Stimulated activated CD8-positive, alpha-beta memory T cell treated with anti-CD3 and anti-CD28 coated beads, Interleukin-4, amount 100 ng/mL, for 1 hour (primary cell): ENCODE measurements around the gene NSF.

Experiments used
- DNase-seq, 2 donors: peaks; one replicate each; pipeline ENCODE4 v3.0.0-alpha.2; 2020; ENCODE audit warnings: low read depth in 2 of 2, low spot score in 1 of 2

The NSF gene

DNA sequence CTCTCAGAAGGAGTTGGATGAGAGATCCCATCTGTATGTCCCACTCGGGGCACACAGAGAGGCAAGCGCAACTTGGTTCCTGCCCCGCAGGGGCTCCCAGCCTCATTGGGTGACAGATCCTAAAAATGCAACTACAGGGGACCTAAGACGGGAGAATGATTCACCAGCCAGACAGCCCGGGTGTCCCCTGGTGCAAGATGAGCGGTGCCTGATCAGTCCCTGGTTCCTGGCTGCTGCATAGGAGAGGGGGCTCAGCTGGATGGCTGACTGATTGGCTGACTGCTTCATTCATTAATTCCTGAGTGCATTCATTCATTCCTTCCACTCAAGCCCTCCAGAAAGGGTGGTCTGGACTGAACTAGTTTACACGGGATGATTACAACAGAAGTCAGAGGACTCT, 206.1 kb downstream of the NSF start:
- no peak for DNase-seq

DNA sequence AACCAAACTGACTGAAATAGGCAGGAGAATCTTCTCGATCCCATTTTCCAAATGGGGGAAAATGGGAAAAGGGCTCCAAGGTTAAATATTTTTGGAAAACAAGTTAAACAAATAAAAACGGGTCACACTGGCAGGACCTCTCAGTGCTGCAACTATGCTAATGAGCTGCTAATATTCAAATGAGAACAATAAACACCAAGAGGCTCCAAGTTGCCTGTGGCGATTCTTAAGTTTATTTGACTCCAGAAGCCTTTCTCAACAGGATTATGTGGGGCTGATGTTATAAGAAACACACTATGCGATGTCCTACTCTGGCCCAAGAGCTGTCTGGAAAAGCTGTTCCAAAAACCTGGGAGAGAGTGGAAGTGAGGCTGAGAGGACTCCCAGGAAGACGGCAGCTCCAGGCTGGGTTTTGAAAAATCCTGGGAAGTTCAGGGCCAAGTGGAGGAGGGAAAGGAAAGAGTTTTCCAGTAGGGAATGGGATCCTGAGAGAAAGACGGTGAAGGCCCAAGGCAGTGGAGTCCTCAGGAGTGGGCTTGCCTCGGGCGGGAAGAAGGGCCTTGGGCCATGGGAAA, 206.6 kb downstream of the NSF start:
- no peak for DNase-seq

DNA sequence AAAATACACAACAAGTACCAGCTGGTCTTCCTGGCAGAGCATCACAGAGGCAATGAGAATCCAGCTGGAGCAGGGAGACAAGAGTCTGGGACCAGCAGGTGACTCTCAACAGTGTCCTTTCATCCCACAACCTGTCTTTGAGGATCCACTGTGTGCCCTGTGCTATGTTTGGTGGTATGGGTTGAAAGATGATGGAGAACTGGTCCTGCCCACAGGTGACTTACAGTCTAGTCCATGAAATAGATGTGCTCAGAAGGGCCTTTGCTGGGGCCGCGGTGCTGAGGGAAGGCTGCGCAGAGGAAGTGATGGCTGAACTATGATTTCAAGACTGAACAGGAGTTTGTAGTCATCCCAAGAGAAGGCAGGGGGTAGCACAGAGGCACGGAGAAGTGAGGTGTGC, 210.1 kb downstream of the NSF start:
- no peak for DNase-seq

DNA sequence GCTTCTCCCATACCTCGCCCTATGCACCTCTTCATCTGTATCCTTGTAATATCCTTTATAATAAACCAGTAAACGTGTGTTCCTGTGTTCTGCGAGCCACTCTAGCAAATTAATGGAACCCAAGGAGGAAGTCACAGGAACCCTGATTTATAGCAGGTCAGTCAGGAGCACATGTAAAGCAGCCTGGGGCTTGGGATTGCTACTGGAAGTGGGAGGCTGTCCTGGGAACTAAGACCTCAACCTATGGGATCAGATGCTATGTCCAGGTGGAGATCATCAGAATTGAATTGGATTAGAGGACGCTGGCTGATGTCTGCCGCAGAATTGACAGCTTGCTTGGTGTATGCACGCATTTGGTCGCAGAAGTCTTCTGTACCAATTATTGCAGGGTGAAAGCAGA, 212.3 kb downstream of the NSF start:
- DNase-seq, result no peak

DNA sequence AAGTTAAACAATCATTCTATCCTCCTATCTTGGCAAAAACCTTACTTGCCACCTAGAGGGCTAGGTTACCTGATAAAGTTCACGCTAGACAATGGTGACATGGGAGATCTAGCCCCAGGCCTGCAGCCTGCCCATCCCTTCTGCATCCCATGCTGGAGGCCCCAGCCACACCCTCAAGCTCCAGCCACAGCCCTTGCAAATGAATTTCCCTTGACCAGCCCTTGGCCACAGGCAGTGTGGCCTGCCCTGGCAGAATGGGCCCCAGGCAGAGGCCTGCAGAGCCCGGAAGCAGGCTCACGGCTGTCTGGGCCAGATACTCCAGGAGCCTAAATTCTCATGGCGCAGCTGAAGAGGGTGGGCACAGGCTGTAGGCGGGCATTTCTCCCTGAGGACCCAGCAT, 213.1 kb downstream of the NSF start:
- no peak for DNase-seq

DNA sequence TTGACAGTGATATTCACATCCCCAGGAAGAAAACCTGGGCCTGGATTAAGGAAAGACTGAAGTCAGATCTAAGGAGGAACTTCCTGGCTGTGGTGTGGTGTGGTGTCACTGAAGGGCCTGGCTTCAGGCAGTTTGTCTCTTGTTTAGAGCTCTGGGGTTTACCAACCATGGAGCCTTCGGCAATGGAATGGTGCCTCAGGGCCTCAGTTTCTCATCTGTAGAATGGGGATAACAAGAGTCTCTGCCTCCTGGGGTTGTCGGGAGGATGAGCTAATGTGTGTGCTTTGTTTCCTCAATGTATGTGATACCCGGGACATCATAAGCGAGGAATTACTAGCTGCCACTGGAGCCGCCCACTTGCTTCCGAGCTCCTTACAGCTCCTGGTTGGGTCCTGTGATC, 215.3 kb downstream of the NSF start:
- DNase-seq, result no peak
